ENCODE data around the gene PODNL1. TPM values are rescaled to one million over a fixed set of nuclear protein-coding genes. Genes with fewer than 3 reads are reported as not detected.

Gene PODNL1
- total and polyA plus RNA-seq, 2 of the 13 experiments (the other 11 are each of a cell fraction or from before 2014, with no cell fraction given): 0.18 TPM; not detected in 1

DNA sequence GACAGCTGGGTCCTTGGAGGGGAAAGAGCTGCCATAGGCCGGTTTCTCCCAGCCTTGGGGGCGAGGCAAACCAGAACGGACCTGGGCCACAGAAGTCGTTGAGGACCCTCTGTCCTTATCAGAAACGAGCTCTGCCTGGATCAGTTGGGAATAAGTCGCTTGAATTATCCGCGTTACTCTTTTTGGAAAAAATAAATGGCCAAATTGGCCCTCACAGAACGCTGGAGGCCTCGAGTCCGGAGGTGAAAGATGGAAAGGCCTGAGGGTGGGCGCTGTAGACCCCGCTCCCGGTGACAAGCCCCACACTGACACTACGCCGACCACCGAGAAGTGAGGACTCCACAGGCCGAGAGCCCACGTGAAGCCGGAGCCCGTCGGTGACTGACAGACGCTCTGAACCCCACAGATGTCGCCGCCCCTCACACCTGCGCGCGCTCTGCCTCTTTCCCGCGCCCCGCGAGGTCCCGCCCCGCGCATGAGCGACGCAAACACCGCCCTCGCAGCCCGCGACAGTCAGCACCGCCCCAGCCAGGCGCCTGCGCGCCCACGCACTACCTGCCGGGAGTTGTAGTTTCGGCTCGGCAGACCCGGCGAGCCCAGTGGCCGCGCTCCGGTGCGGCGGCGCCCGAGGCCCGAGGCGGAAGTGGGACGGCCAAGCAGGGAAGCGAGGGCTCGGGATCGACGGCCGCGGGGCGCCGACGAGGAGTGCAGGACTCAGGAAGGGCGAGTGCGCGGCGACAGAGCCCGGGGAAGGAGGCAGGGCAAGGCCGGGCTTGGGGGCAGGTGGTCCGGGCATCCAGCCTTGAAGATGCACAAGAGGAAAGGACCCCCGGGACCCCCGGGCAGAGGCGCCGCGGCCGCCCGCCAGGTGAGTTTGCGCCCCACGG lies 32.3 kb downstream of the PODNL1 start, which contains the start of the genes BRME1 and CC2D1A (continued):
- TF ChIP-seq, protein P1, sequence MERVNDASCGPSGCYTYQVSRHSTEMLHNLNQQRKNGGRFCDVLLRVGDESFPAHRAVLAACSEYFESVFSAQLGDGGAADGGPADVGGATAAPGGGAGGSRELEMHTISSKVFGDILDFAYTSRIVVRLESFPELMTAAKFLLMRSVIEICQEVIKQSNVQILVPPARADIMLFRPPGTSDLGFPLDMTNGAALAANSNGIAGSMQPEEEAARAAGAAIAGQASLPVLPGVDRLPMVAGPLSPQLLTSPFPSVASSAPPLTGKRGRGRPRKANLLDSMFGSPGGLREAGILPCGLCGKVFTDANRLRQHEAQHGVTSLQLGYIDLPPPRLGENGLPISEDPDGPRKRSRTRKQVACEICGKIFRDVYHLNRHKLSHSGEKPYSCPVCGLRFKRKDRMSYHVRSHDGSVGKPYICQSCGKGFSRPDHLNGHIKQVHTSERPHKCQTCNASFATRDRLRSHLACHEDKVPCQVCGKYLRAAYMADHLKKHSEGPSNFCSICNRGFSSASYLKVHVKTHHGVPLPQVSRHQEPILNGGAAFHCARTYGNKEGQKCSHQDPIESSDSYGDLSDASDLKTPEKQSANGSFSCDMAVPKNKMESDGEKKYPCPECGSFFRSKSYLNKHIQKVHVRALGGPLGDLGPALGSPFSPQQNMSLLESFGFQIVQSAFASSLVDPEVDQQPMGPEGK (CRISPR knock-in tag; IDR thresholded peaks at IDR 0.05): peak; percentile 50; the same call in 1 of the 2 replicates
- TF ChIP-seq ZNF878 (CRISPR knock-in tag; IDR thresholded peaks at IDR 0.05): no peak
- TF ChIP-seq ZNF570 (CRISPR knock-in tag; IDR thresholded peaks at IDR 0.05; ENCODE audit: borderline replicate concordance): no peak
- TF ChIP-seq ZNF331 (CRISPR knock-in tag; IDR thresholded peaks at IDR 0.05): peak; percentile 42; the same call in 1 of the 2 replicates
- peak; percentile 82 for TF ChIP-seq MXD4 (CRISPR knock-in tag; IDR thresholded peaks at IDR 0.05)
- no peak for TF ChIP-seq JARID2 (CRISPR knock-in tag; IDR thresholded peaks at IDR 0.05; ENCODE audit: insufficient replicate concordance)
- no peak for TF ChIP-seq ZNF12 (CRISPR knock-in tag; IDR thresholded peaks at IDR 0.05)
- TF ChIP-seq ZNF883 (CRISPR knock-in tag; IDR thresholded peaks at IDR 0.05; ENCODE audit: not compliant biosample characterization): peak; percentile 94
- peak; percentile 88 for TF ChIP-seq ELF1 (CRISPR knock-in tag; IDR thresholded peaks at IDR 0.05)
- peak; percentile 88 for TF ChIP-seq MEIS2 (CRISPR knock-in tag; IDR thresholded peaks at IDR 0.05)
- TF ChIP-seq SIN3B (IDR thresholded peaks at IDR 0.05; ENCODE audit: low read length): no peak
- peak; percentile 52 for TF ChIP-seq TEAD3 (CRISPR knock-in tag; optimal IDR thresholded peaks at IDR 0.05; ENCODE audit: borderline replicate concordance)
- no peak for TF ChIP-seq GATA4 (IDR thresholded peaks at IDR 0.05; ENCODE audit: borderline replicate concordance, low read depth)
- TF ChIP-seq RFX1 (IDR thresholded peaks at IDR 0.05): no peak
- peak; percentile 53 for TF ChIP-seq NCOA2 (CRISPR knock-in tag; IDR thresholded peaks at IDR 0.05)
- TF ChIP-seq, protein P2, sequence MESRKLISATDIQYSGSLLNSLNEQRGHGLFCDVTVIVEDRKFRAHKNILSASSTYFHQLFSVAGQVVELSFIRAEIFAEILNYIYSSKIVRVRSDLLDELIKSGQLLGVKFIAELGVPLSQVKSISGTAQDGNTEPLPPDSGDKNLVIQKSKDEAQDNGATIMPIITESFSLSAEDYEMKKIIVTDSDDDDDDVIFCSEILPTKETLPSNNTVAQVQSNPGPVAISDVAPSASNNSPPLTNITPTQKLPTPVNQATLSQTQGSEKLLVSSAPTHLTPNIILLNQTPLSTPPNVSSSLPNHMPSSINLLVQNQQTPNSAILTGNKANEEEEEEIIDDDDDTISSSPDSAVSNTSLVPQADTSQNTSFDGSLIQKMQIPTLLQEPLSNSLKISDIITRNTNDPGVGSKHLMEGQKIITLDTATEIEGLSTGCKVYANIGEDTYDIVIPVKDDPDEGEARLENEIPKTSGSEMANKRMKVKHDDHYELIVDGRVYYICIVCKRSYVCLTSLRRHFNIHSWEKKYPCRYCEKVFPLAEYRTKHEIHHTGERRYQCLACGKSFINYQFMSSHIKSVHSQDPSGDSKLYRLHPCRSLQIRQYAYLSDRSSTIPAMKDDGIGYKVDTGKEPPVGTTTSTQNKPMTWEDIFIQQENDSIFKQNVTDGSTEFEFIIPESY (CRISPR knock-in tag; IDR thresholded peaks at IDR 0.05): peak; percentile 31; the same call in 1 of the 2 replicates
- no peak for TF ChIP-seq NBN (conservative IDR thresholded peaks at IDR 0.05)
- no peak for TF ChIP-seq SKI (IDR thresholded peaks at IDR 0.05; ENCODE audit: partially characterized antibody)
- TF ChIP-seq, protein P3, sequence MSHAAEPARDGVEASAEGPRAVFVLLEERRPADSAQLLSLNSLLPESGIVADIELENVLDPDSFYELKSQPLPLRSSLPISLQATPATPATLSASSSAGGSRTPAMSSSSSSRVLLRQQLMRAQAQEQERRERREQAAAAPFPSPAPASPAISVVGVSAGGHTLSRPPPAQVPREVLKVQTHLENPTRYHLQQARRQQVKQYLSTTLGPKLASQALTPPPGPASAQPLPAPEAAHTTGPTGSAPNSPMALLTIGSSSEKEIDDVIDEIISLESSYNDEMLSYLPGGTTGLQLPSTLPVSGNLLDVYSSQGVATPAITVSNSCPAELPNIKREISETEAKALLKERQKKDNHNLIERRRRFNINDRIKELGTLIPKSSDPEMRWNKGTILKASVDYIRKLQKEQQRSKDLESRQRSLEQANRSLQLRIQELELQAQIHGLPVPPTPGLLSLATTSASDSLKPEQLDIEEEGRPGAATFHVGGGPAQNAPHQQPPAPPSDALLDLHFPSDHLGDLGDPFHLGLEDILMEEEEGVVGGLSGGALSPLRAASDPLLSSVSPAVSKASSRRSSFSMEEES (CRISPR knock-in tag; IDR thresholded peaks at IDR 0.05): peak; percentile 38; the same call in 1 of the 2 replicates
- TF ChIP-seq, protein P4, sequence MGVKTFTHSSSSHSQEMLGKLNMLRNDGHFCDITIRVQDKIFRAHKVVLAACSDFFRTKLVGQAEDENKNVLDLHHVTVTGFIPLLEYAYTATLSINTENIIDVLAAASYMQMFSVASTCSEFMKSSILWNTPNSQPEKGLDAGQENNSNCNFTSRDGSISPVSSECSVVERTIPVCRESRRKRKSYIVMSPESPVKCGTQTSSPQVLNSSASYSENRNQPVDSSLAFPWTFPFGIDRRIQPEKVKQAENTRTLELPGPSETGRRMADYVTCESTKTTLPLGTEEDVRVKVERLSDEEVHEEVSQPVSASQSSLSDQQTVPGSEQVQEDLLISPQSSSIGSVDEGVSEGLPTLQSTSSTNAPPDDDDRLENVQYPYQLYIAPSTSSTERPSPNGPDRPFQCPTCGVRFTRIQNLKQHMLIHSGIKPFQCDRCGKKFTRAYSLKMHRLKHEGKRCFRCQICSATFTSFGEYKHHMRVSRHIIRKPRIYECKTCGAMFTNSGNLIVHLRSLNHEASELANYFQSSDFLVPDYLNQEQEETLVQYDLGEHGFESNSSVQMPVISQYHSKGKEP (CRISPR knock-in tag; IDR thresholded peaks at IDR 0.05): no peak
- TF ChIP-seq, protein P5, sequence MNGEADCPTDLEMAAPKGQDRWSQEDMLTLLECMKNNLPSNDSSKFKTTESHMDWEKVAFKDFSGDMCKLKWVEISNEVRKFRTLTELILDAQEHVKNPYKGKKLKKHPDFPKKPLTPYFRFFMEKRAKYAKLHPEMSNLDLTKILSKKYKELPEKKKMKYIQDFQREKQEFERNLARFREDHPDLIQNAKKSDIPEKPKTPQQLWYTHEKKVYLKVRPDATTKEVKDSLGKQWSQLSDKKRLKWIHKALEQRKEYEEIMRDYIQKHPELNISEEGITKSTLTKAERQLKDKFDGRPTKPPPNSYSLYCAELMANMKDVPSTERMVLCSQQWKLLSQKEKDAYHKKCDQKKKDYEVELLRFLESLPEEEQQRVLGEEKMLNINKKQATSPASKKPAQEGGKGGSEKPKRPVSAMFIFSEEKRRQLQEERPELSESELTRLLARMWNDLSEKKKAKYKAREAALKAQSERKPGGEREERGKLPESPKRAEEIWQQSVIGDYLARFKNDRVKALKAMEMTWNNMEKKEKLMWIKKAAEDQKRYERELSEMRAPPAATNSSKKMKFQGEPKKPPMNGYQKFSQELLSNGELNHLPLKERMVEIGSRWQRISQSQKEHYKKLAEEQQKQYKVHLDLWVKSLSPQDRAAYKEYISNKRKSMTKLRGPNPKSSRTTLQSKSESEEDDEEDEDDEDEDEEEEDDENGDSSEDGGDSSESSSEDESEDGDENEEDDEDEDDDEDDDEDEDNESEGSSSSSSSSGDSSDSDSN (CRISPR knock-in tag; IDR thresholded peaks at IDR 0.05): peak; percentile 58; the same call in 1 of the 2 replicates
